ACHN (cell line): ENCODE results near the gene OR7G3.
A peak's percentile ranks its signal among the peaks of the same experiment; 100 is the strongest.

ENCODE experiments used
- DNase-seq: peaks from one replicate; pipeline ENCODE4 v3.0.0-alpha.2; 2015
- in situ Hi-C: cut with HindIII; loops from 2 replicates; pipeline ENCODE4 v1.10.0; 2017; ENCODE audit warnings: low sequenced_read_pairs, low pct_ligation_motif_present, low pct_unique_long_range_greater_than_20kb

OR7G3 gene

GRCh38 chr19:9126900-9127405 lies at the start of gene OR7G3:
Gene OR7G3, minus strand, starts transcription at chr19:9126950. Its CDS starts 0 bp downstream, at chr19:9126950.
- no peak for DNase-seq
- in situ Hi-C loops = no loop called here

- in situ Hi-C loops = no loop called here
- no peak for DNase-seq
These were observed 48.6 kb upstream of the OR7G3 start for GRCh38 chr19:9175326-9175725.

- no peak for DNase-seq
- in situ Hi-C loops = no loop called here
These were observed 44.7 kb upstream of the OR7G3 start for GRCh38 chr19:9171393-9171991.

- DNase-seq = no peak
- in situ Hi-C loops = no loop called here
These were observed 40.1 kb upstream of the OR7G3 start for GRCh38 chr19:9166846-9167245.

- no peak for DNase-seq
- in situ Hi-C loops = no loop called here
These were observed 38.5 kb upstream of the OR7G3 start for GRCh38 chr19:9165261-9165660.

- DNase-seq = no peak
- in situ Hi-C loops = no loop called here
These were observed 34.7 kb upstream of the OR7G3 start for GRCh38 chr19:9161427-9161826.

GRCh38 chr19:9159891-9160290 lies 33.1 kb upstream of the OR7G3 start:
- no peak for DNase-seq
- in situ Hi-C loops = no loop called here

- in situ Hi-C loops = no loop called here
- DNase-seq = no peak
These were observed 29.6 kb upstream of the OR7G3 start for GRCh38 chr19:9156304-9156703.

- no peak for DNase-seq
- in situ Hi-C loops = no loop called here
These were observed 28.8 kb upstream of the OR7G3 start for GRCh38 chr19:9155591-9155990.

GRCh38 chr19:9151367-9151766 lies 24.6 kb upstream of the OR7G3 start:
- in situ Hi-C loops = no loop called here
- no peak for DNase-seq

- in situ Hi-C loops = no loop called here
- DNase-seq = no peak
These were observed 23.9 kb upstream of the OR7G3 start for GRCh38 chr19:9150650-9151049.

- in situ Hi-C loops = no loop called here
- no peak for DNase-seq
These were observed 23.2 kb upstream of the OR7G3 start for GRCh38 chr19:9149997-9150396.

GRCh38 chr19:9148697-9149096 lies 21.9 kb upstream of the OR7G3 start:
- in situ Hi-C loops = no loop called here
- DNase-seq = no peak

GRCh38 chr19:9146882-9147281 lies 20.1 kb upstream of the OR7G3 start:
- in situ Hi-C loops = no loop called here
- DNase-seq = no peak

- in situ Hi-C loops = no loop called here
- DNase-seq = no peak
These were observed 18.2 kb upstream of the OR7G3 start for GRCh38 chr19:9144920-9145319.

- DNase-seq = peak; percentile 92
- in situ Hi-C loops = no loop called here
These were observed 13.6 kb upstream of the OR7G3 start, which contains the start of gene ZNF317 for GRCh38 chr19:9140159-9140874. Gene ZNF317, plus strand, starts transcription at chr19:9140397. Its CDS starts 15,620 bp downstream, at chr19:9156017.

- in situ Hi-C loops = no loop called here
- no peak for DNase-seq
These were observed 12.9 kb upstream of the OR7G3 start for GRCh38 chr19:9139609-9140158.

GRCh38 chr19:9132422-9132821 lies 5.7 kb upstream of the OR7G3 start:
- in situ Hi-C loops = no loop called here
- no peak for DNase-seq

- DNase-seq = no peak
- in situ Hi-C loops = no loop called here
These were observed 4.2 kb upstream of the OR7G3 start for GRCh38 chr19:9130965-9131364.

GRCh38 chr19:9128171-9128570 lies 1.4 kb upstream of the OR7G3 start:
- no peak for DNase-seq
- in situ Hi-C loops = no loop called here
